SU-DHL-6 (cell line): ENCODE data around the gene CDC42BPG.

Experiments used
- EZH2phosphoT487 ChIP-seq: fragments of 200-600 bp; sonication (generic), shearing (Covaris generic); conservative IDR thresholded peaks from 2 replicates; pipeline ENCODE4 v1.6.1; 2018; ENCODE audit warnings: mild to moderate bottlenecking, antibody characterized with exemption, low read length, moderate library complexity, mixed read lengths
- TF ChIP-seq, protein P1 (sequence below): fragments of 200-600 bp; sonication (generic); IDR thresholded peaks from one replicate; pipeline ENCODE4 v1.5.1; 2017; ENCODE audit warnings: antibody characterized with exemption, mild to moderate bottlenecking, low read length, moderate library complexity; ENCODE audit not compliant: insufficient read depth, poor library complexity, severe bottlenecking

DNA sequence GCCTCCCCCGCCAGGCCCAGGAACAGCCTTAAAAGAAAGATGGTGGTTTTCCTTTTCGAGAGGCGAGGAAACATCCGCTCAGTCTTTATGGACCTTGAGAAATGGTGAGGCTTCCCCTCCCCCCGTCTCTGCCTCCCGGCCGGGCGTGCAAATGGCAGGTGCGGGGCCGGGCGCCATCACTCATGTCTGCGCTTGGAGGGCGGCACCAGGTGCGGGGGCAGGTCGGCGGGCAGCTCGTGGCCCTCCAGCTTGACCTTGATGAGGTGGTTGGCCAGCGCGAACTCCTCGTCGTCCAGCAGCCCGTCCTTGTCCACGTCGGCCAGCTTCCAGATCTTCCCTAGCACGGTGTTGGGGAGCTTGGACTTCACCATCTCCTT, 9.7 kb upstream of the CDC42BPG start:
- TF ChIP-seq, protein P1, sequence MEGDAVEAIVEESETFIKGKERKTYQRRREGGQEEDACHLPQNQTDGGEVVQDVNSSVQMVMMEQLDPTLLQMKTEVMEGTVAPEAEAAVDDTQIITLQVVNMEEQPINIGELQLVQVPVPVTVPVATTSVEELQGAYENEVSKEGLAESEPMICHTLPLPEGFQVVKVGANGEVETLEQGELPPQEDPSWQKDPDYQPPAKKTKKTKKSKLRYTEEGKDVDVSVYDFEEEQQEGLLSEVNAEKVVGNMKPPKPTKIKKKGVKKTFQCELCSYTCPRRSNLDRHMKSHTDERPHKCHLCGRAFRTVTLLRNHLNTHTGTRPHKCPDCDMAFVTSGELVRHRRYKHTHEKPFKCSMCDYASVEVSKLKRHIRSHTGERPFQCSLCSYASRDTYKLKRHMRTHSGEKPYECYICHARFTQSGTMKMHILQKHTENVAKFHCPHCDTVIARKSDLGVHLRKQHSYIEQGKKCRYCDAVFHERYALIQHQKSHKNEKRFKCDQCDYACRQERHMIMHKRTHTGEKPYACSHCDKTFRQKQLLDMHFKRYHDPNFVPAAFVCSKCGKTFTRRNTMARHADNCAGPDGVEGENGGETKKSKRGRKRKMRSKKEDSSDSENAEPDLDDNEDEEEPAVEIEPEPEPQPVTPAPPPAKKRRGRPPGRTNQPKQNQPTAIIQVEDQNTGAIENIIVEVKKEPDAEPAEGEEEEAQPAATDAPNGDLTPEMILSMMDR: no peak
- TF ChIP-seq EZH2phosphoT487: no peak
